GM12878 (cell line): Measurements from ENCODE around the gene ZNF761. TPM values are rescaled to one million over a fixed set of nuclear protein-coding genes. Genes with fewer than 3 reads are reported as not detected.
A peak's percentile ranks its signal among the peaks of the same experiment; 100 is the strongest.
"Not testable (repeated sequence)": the region's sequence is repeated elsewhere in the genome, so short reads cannot be mapped to it uniquely, and the experiment has no call there.

Experiments used
- ATAC-seq: fragments of 200-7000 bp; cut with Tn5 transposase; 3 replicates; pipeline ENCODE4 v1.9.1; 2020; ENCODE audit warnings: mild to moderate bottlenecking, moderate library complexity
- BruUV-seq: library from RNA; stranded (reverse); fragments of 400-500 nt; replicated peaks from 2 replicates; lab custom pipeline; 2021; lab: Mats Ljungman, UMichigan
- CTCF ChIA-PET: fragments of 300-600 bp; sonication (Branson Sonifier 250); formaldehyde crosslinking; extraction: SDS; loops from one replicate; lab custom pipeline; 2021; ENCODE audit warnings: inconsistent platforms; lab: Yijun Ruan, JAX
- POLR2A ChIA-PET: fragments of 350-600 bp; formaldehyde crosslinking; extraction: SDS; loops from one replicate; lab custom pipeline; 2021; ENCODE audit warnings: inconsistent platforms; lab: Charles Lee
- RAD21 ChIA-PET: fragments of 300-600 bp; sonication (Branson Sonifier 250); formaldehyde crosslinking; loops from one replicate; lab custom pipeline; 2023; ENCODE audit warnings: antibody characterized with exemption; ENCODE audit not compliant: unreplicated experiment; lab: Charles Lee
- SMC1A ChIA-PET: fragments of 300-600 bp; sonication (Branson Sonifier 250); formaldehyde crosslinking; loops from one replicate; lab custom pipeline; 2023; ENCODE audit not compliant: unreplicated experiment, uncharacterized antibody; lab: Charles Lee
- DNase-seq: peaks from one replicate; pipeline ENCODE4 v3.0.0-alpha.2; 2011; ENCODE audit warnings: low read depth, low spot score
- FAIRE-seq: peaks from 3 replicates; lab custom pipeline; 2011; peaks lifted over from hg19 to GRCh38; lab: Jason Lieb, UNC
- H2AFZ ChIP-seq: 2 replicates; pipeline ENCODE4 v1.6.0; 2011; ENCODE audit warnings: low read depth, low read length, control low read depth; ENCODE audit not compliant: control insufficient read depth
- H3K27ac ChIP-seq: 2 replicates; pipeline ENCODE4 v1.5.1; 2011; ENCODE audit warnings: control low read depth; ENCODE audit not compliant: control insufficient read depth, insufficient read depth
- H3K27me3 ChIP-seq, 2 experiments: replicated peaks in 1 of 2; 2 replicates each; pipeline versions ENCODE4 v1.6.0 to v1.6.1; 2011; ENCODE audit warnings: low read length in 1 of 2; ENCODE audit not compliant: control insufficient read depth in 2 of 2, insufficient read depth in 2 of 2
- H3K36me3 ChIP-seq, 2 experiments: 2 replicates each; pipeline ENCODE4 v1.5.1; 2011; ENCODE audit warnings: low read length in 1 of 2; ENCODE audit not compliant: control insufficient read depth in 2 of 2, insufficient read depth in 2 of 2
- H3K4me1 ChIP-seq: 2 replicates; pipeline ENCODE4 v1.6.1; 2011; ENCODE audit warnings: mild to moderate bottlenecking, low read length, moderate library complexity, mixed read lengths; ENCODE audit not compliant: control insufficient read depth, insufficient read depth
- H3K4me2 ChIP-seq: 2 replicates; pipeline ENCODE4 v1.6.0; 2011; ENCODE audit warnings: control low read depth; ENCODE audit not compliant: control insufficient read depth, insufficient read depth
- H3K4me3 ChIP-seq: fragments of 200-600 bp; sonication (generic); 2 replicates; pipeline ENCODE4 v1.5.1; 2016
- H3K79me2 ChIP-seq: 2 replicates; pipeline ENCODE4 v1.6.0; 2011; ENCODE audit warnings: low read length; ENCODE audit not compliant: control insufficient read depth, insufficient read depth
- H3K9ac ChIP-seq: 2 replicates; pipeline ENCODE4 v1.8.0; 2011; ENCODE audit warnings: low read length, control low read depth, mixed read lengths; ENCODE audit not compliant: control insufficient read depth, insufficient read depth
- H3K9me3 ChIP-seq: replicated peaks from 3 replicates; pipeline ENCODE4 v1.5.1; 2011; ENCODE audit warnings: mild to moderate bottlenecking, low read length; ENCODE audit not compliant: control insufficient read depth, insufficient read depth
- H4K20me1 ChIP-seq: 2 replicates; pipeline ENCODE4 v1.6.0; 2011; ENCODE audit not compliant: control insufficient read depth, insufficient read depth
- IRF3 ChIP-seq: fragments of 450-650 bp; IDR thresholded peaks from 2 replicates; pipeline ENCODE4 v1.6.1; 2014; ENCODE audit warnings: mild to moderate bottlenecking
- NKRF ChIP-seq: fragments of 450-650 bp; conservative IDR thresholded peaks from 2 replicates; pipeline ENCODE4 v1.6.1; 2017; ENCODE audit warnings: mild to moderate bottlenecking, moderate library complexity
- WGBS: methylation state at CpG from one replicate; pipeline ENCODE4 v1.1.6; 2016; ENCODE audit warnings: low lambda C conversion rate; ENCODE audit not compliant: insufficient replicate concordance, insufficient coverage; ENCODE audit errors: missing lambda C conversion rate; 5-methylcytosine and 5-hydroxymethylcytosine counted together
- in situ Hi-C: fragments of 300-500 bp; cut with MboI; formaldehyde crosslinking; loops from 9 replicates; pipeline ENCODE4 v1.14.3; 2018; ENCODE audit warnings: mixed read lengths
- intact Hi-C: fragments of 100-400 bp; cut with micrococcal nuclease; formaldehyde crosslinking; loops from one replicate; pipeline ENCODE4 v1.14.2; 2022; ENCODE audit not compliant: unreplicated experiment
- polyA plus RNA-seq, 11 experiments: library from polyadenylated mRNA; depleted of rRNA in 4 of 11; unstranded in 6 of 11; stranded (reverse) in 5 of 11; fragments of >200 nt; fragmentation: Nextera tagmentation in 4 of 11; fragmentation: Illumina TruSeq in 1 of 11; extraction: Ambion mirVana in 4 of 11; extraction: Trizol in 1 of 11; gene quantifications; 1 replicate in 1 of 11; 2 replicates in 10 of 11; pipeline versions ENCODE4 v1.2.1 to v1.2.3, GENCODE V29; 2011 to 2016; ENCODE audit warnings: inconsistent platforms in 2 of 11, missing spikeins in 2 of 11, low read depth in 1 of 11
- total RNA-seq, 4 experiments: library from RNA; depleted of rRNA in 3 of 4; stranded (reverse); fragments of >200 nt in 3 of 4; fragmentation: Illumina TruSeq in 1 of 4; extraction: Trizol in 1 of 4; gene quantifications; 2 replicates each; pipeline versions ENCODE4 v1.2.1 to v1.2.3, GENCODE V29; 2013 to 2021

ZNF761 gene
- total and polyA plus RNA-seq, 10 of the 15 experiments (the other 5 are each of a cell fraction or from before 2014, with no cell fraction given) = 7.9 to 22.7 (median 10.6) TPM

- TF ChIP-seq IRF3 (no peak), NKRF (no peak)
These were observed 9.2 kb upstream of the ZNF761 start (continued) for GRCh38 chr19:53422551-53422950.

- intact Hi-C loops = loop anchor here (10.0 kb wide), 1 partner anchor 602 kb away; no protein-coding TSS in a partner anchor
- FAIRE-seq, H3K9me3 ChIP-seq, DNase-seq, CTCF ChIA-PET, H3K4me3 ChIP-seq, H3K4me2 ChIP-seq, H4K20me1 ChIP-seq, H3K79me2 ChIP-seq, H3K4me1 ChIP-seq, ATAC-seq, RAD21 ChIA-PET, BruUV-seq, SMC1A ChIA-PET, H3K36me3 ChIP-seq, H3K27ac ChIP-seq, H3K9ac ChIP-seq, H2AFZ ChIP-seq, POLR2A ChIA-PET, H3K27me3 ChIP-seq: not testable (repeated sequence)
- 20% methylated on average over 7 of the region's 13 CpGs for WGBS
- in situ Hi-C loops = loop anchor here (10.0 kb wide), 1 partner anchor 602 kb away; no protein-coding TSS in a partner anchor
These were observed 8.7 kb upstream of the ZNF761 start for GRCh38 chr19:53423074-53423473.

GRCh38 chr19:53423680-53424079 lies 8.1 kb upstream of the ZNF761 start:
- intact Hi-C loops (loop anchor here (10.0 kb wide), 1 partner anchor 601 kb away; no protein-coding TSS in a partner anchor), in situ Hi-C loops (loop anchor here (10.0 kb wide), 1 partner anchor 601 kb away; no protein-coding TSS in a partner anchor)
- BruUV-seq, H4K20me1 ChIP-seq, H3K27me3 ChIP-seq, H3K4me1 ChIP-seq, H3K36me3 ChIP-seq, ATAC-seq, DNase-seq, H3K27ac ChIP-seq, H2AFZ ChIP-seq, POLR2A ChIA-PET, RAD21 ChIA-PET, H3K9me3 ChIP-seq, H3K9ac ChIP-seq, SMC1A ChIA-PET, H3K4me2 ChIP-seq, H3K4me3 ChIP-seq, H3K79me2 ChIP-seq: not testable (repeated sequence)
- FAIRE-seq = peak; percentile 41
- CTCF ChIA-PET = interaction anchor here (1.0 kb wide), 1 partner anchor 369 kb away, joined by 3 read pairs; no protein-coding TSS in a partner anchor
- 59% methylated on average over 8 of the region's 8 CpGs for WGBS
